ENCODE measurements around the gene NUTM2G.
"Not testable (repeated sequence)": the region's sequence is repeated elsewhere in the genome, so short reads cannot be mapped to it uniquely, and the experiment has no call there.

The NUTM2G gene

GRCh38 chr9:96949346-96949745 is 20.7 kb downstream of the NUTM2G start:
- H3K27ac ChIP-seq (ENCODE audit: low read depth, low read length); H3K27me3 ChIP-seq (ENCODE audit: insufficient read depth, low read length); H3K9me3 ChIP-seq (ENCODE audit: insufficient read depth, low read depth, low read length); H3K4me3 ChIP-seq (ENCODE audit: low read length); H3K4me1 ChIP-seq (ENCODE audit: insufficient read depth, low read length); H3K36me3 ChIP-seq (ENCODE audit: insufficient read depth, low read length); H3K9ac ChIP-seq (ENCODE audit: low read depth, low read length): not testable (repeated sequence)
- WGBS, result no CpG with 5 or more reads among the region's 1 CpG

- H3K27me3 ChIP-seq (ENCODE audit: insufficient read depth, low read length); H3K4me1 ChIP-seq (ENCODE audit: insufficient read depth, low read length); H3K36me3 ChIP-seq (ENCODE audit: insufficient read depth, low read length); H3K27ac ChIP-seq (ENCODE audit: low read depth, low read length); H3K9me3 ChIP-seq (ENCODE audit: insufficient read depth, low read depth, low read length); H3K9ac ChIP-seq (ENCODE audit: low read depth, low read length); H3K4me3 ChIP-seq (ENCODE audit: low read length): not testable (repeated sequence)
- no CpG with 5 or more reads among the region's 2 CpGs for WGBS
Observed at GRCh38 chr9:96950539-96950938, 21.9 kb downstream of the NUTM2G start.

- not testable (repeated sequence) for H3K4me1 ChIP-seq (ENCODE audit: insufficient read depth, low read length); H3K9ac ChIP-seq (ENCODE audit: low read depth, low read length); H3K27ac ChIP-seq (ENCODE audit: low read depth, low read length); H3K4me3 ChIP-seq (ENCODE audit: low read length); H3K27me3 ChIP-seq (ENCODE audit: insufficient read depth, low read length); H3K9me3 ChIP-seq (ENCODE audit: insufficient read depth, low read depth, low read length)
- WGBS, result 87% methylated on average over 4 of the region's 5 CpGs
- peaks cover 11% of the 10 kb centered on the region; the same call in 1 of the 2 replicates for H3K36me3 ChIP-seq (ENCODE audit: insufficient read depth, low read length)
Observed at GRCh38 chr9:96967591-96967990, 38.9 kb downstream of the NUTM2G start.

- H3K36me3 ChIP-seq (ENCODE audit: insufficient read depth, low read length), result peaks cover 10% of the 10 kb centered on the region; the same call in 1 of the 2 replicates
- H3K27me3 ChIP-seq (ENCODE audit: insufficient read depth, low read length); H3K4me3 ChIP-seq (ENCODE audit: low read length); H3K9ac ChIP-seq (ENCODE audit: low read depth, low read length); H3K4me1 ChIP-seq (ENCODE audit: insufficient read depth, low read length); H3K27ac ChIP-seq (ENCODE audit: low read depth, low read length); H3K9me3 ChIP-seq (ENCODE audit: insufficient read depth, low read depth, low read length): not testable (repeated sequence)
- WGBS, result 100% methylated on average over 2 of the region's 2 CpGs
Observed at GRCh38 chr9:96972552-96972951, 43.9 kb downstream of the NUTM2G start.

GRCh38 chr9:96974037-96974436 is 45.4 kb downstream of the NUTM2G start:
- H3K9me3 ChIP-seq (ENCODE audit: insufficient read depth, low read depth, low read length); H3K9ac ChIP-seq (ENCODE audit: low read depth, low read length); H3K36me3 ChIP-seq (ENCODE audit: insufficient read depth, low read length); H3K27ac ChIP-seq (ENCODE audit: low read depth, low read length); H3K4me3 ChIP-seq (ENCODE audit: low read length); H3K27me3 ChIP-seq (ENCODE audit: insufficient read depth, low read length); H3K4me1 ChIP-seq (ENCODE audit: insufficient read depth, low read length): not testable (repeated sequence)
- WGBS, result 77% methylated on average over 3 of the region's 3 CpGs

- H3K27ac ChIP-seq (ENCODE audit: low read depth, low read length); H3K4me1 ChIP-seq (ENCODE audit: insufficient read depth, low read length); H3K27me3 ChIP-seq (ENCODE audit: insufficient read depth, low read length); H3K9me3 ChIP-seq (ENCODE audit: insufficient read depth, low read depth, low read length); H3K36me3 ChIP-seq (ENCODE audit: insufficient read depth, low read length); H3K4me3 ChIP-seq (ENCODE audit: low read length); H3K9ac ChIP-seq (ENCODE audit: low read depth, low read length): not testable (repeated sequence)
- 92% methylated on average over 7 of the region's 7 CpGs for WGBS
Observed at GRCh38 chr9:96983496-96984122, 55.0 kb downstream of the NUTM2G start.

- H3K9me3 ChIP-seq (ENCODE audit: insufficient read depth, low read depth, low read length); H3K9ac ChIP-seq (ENCODE audit: low read depth, low read length); H3K36me3 ChIP-seq (ENCODE audit: insufficient read depth, low read length); H3K27ac ChIP-seq (ENCODE audit: low read depth, low read length); H3K4me1 ChIP-seq (ENCODE audit: insufficient read depth, low read length); H3K4me3 ChIP-seq (ENCODE audit: low read length); H3K27me3 ChIP-seq (ENCODE audit: insufficient read depth, low read length): not testable (repeated sequence)
- 92% methylated on average over 1 of the region's 3 CpGs for WGBS
Observed at GRCh38 chr9:96984139-96984538, 55.5 kb downstream of the NUTM2G start.

- H3K9me3 ChIP-seq (ENCODE audit: insufficient read depth, low read depth, low read length); H3K36me3 ChIP-seq (ENCODE audit: insufficient read depth, low read length); H3K27ac ChIP-seq (ENCODE audit: low read depth, low read length); H3K9ac ChIP-seq (ENCODE audit: low read depth, low read length); H3K4me3 ChIP-seq (ENCODE audit: low read length); H3K27me3 ChIP-seq (ENCODE audit: insufficient read depth, low read length); H3K4me1 ChIP-seq (ENCODE audit: insufficient read depth, low read length): not testable (repeated sequence)
- 97% methylated on average over 2 of the region's 2 CpGs for WGBS
Observed at GRCh38 chr9:96984887-96985286, 56.2 kb downstream of the NUTM2G start.
